GM23338 (cell line): ENCODE results near the gene PTS. TPM values are rescaled to one million over a fixed set of nuclear protein-coding genes. Genes with fewer than 3 reads are reported as not detected.

Experiments used
- ATAC-seq: fragments of 200-7000 bp; cut with Tn5 transposase; 3 replicates; pipeline ENCODE4 v1.9.1; 2020
- DNase-seq: peaks from one replicate; pipeline ENCODE4 v3.0.0-alpha.2; 2015; ENCODE audit warnings: low spot score
- H2AFZ ChIP-seq: fragments of 200-600 bp; sonication (generic); 2 replicates; pipeline ENCODE4 v1.8.0; 2016; ENCODE audit warnings: antibody characterized with exemption, mild to moderate bottlenecking, moderate library complexity
- H3F3A ChIP-seq: fragments of 200-600 bp; sonication (generic); replicated peaks from 2 replicates; pipeline ENCODE4 v1.8.0; 2017; ENCODE audit warnings: antibody characterized with exemption, mixed run types, low read depth
- H3K27ac ChIP-seq: fragments of 200-600 bp; sonication (generic); 2 replicates; pipeline ENCODE4 v1.6.1; 2016; ENCODE audit warnings: low read depth
- H3K27me3 ChIP-seq: fragments of 200-600 bp; sonication (generic); 2 replicates; pipeline ENCODE4 v1.8.0; 2016; ENCODE audit warnings: mild to moderate bottlenecking, mixed run types, moderate library complexity; ENCODE audit not compliant: insufficient read depth
- H3K36me3 ChIP-seq: fragments of 200-600 bp; sonication (generic); 2 replicates; pipeline ENCODE4 v1.8.0; 2016; ENCODE audit warnings: mild to moderate bottlenecking; ENCODE audit not compliant: insufficient read depth
- H3K4me1 ChIP-seq: fragments of 200-600 bp; sonication (generic); 2 replicates; pipeline ENCODE4 v1.8.0; 2016; ENCODE audit warnings: mild to moderate bottlenecking, moderate library complexity; ENCODE audit not compliant: insufficient read depth
- H3K4me2 ChIP-seq: fragments of 200-600 bp; sonication (generic); 2 replicates; pipeline ENCODE4 v1.7.1; 2017; ENCODE audit warnings: mixed run types
- H3K4me3 ChIP-seq: fragments of 200-600 bp; sonication (generic); 2 replicates; pipeline ENCODE4 v1.6.1; 2016; ENCODE audit warnings: mixed run types
- H3K79me2 ChIP-seq: fragments of 200-600 bp; sonication (generic); replicated peaks from 2 replicates; pipeline ENCODE4 v1.8.0; 2017; ENCODE audit warnings: mild to moderate bottlenecking; ENCODE audit not compliant: insufficient read depth
- H3K9me2 ChIP-seq: fragments of 200-600 bp; sonication (generic); 2 replicates; pipeline ENCODE4 v1.8.0; 2017; ENCODE audit not compliant: insufficient read depth
- H4K20me1 ChIP-seq: fragments of 200-600 bp; sonication (generic); replicated peaks from 2 replicates; pipeline ENCODE4 v1.8.0; 2017; ENCODE audit warnings: mild to moderate bottlenecking; ENCODE audit not compliant: insufficient read depth
- H3K27ac Mint-ChIP-seq: 2 replicates; pipeline ENCODE4 v1.8.0; 2020; ENCODE audit warnings: inconsistent platforms, mild to moderate bottlenecking, moderate library complexity, mixed read lengths
- H3K27me3 Mint-ChIP-seq: 3 replicates; pipeline ENCODE4 v1.8.0; 2022; ENCODE audit warnings: low read depth, mild to moderate bottlenecking, moderate library complexity, mixed read lengths, inconsistent platforms; ENCODE audit not compliant: insufficient read depth, poor library complexity
- H3K36me3 Mint-ChIP-seq: 3 replicates; pipeline ENCODE4 v1.8.0; 2021; ENCODE audit warnings: low read depth, mild to moderate bottlenecking, inconsistent platforms, moderate library complexity, mixed read lengths
- H3K4me1 Mint-ChIP-seq: 3 replicates; pipeline ENCODE4 v1.8.0; 2020; ENCODE audit warnings: mild to moderate bottlenecking, inconsistent platforms, mixed read lengths
- H3K4me3 Mint-ChIP-seq: 3 replicates; pipeline ENCODE4 v1.8.0; 2021; ENCODE audit warnings: moderate library complexity, mild to moderate bottlenecking, inconsistent platforms, mixed read lengths
- H3K9me3 Mint-ChIP-seq: 3 replicates; pipeline ENCODE4 v1.8.0; 2020; ENCODE audit warnings: moderate library complexity, mild to moderate bottlenecking, inconsistent platforms, mixed read lengths
- POLR2AphosphoS5 ChIP-seq: IDR thresholded peaks from 2 replicates; pipeline ENCODE4 v1.6.1; 2016; ENCODE audit warnings: antibody characterized with exemption, low read depth
- polyA plus RNA-seq: library from polyadenylated mRNA; unstranded; fragments of >200 nt; fragmentation: Nextera tagmentation; extraction: Ambion mirVana; gene quantifications from 2 replicates; pipeline ENCODE4 v1.2.1, GENCODE V29; 2016
- small RNA-seq: library from RNA; depleted of rRNA; stranded (forward); fragments of <200 nt; gene quantifications from one replicate; pipeline ENCODE3, GENCODE V24; 2014; ENCODE audit warnings: low replicate concordance
- total RNA-seq: library from RNA; depleted of rRNA; stranded (reverse); fragments of >200 nt; shearing (Covaris generic); gene quantifications from 2 replicates; pipeline ENCODE4 v1.2.3, GENCODE V29; 2014; rRNA removed

PTS gene
- total and polyA plus RNA-seq, 2 experiments from 2014 or later: 19.9 to 85.5 TPM

DNA sequence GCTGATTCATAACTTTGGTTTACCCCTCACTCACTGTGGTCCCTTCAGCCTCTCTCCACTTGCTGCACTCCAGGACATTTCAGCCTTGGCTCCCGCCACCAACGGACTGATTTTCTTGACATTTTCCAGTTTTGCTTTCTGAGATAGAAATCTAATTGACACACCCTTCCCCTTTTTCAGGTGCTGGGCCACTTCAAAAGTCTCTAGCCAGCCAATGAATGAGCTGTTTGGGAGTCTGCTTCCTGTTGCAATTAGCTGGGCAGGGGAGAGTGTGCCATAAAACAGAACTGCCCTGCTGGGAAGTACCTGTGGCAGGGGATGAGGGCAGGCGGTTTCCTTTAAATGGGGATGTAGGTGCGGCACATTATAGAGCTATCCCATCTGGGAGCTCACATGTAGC, 55.5 kb downstream of the PTS start:
- peaks cover 17% of the 10 kb centered on the region for H3K27me3 Mint-ChIP-seq
- H3K36me3 ChIP-seq: no peaks in the 10 kb centered on the region
- no peak for ATAC-seq
- H3K9me3 Mint-ChIP-seq: no peaks in the 10 kb centered on the region
- no peaks in the 10 kb centered on the region; the same call in 1 of the 2 replicates for H3K4me1 ChIP-seq
- H3K79me2 ChIP-seq: no peaks in the 10 kb centered on the region
- H3K4me3 Mint-ChIP-seq: no peak overlapping the region
- no peaks in the 10 kb centered on the region for H3K9me2 ChIP-seq
- TF ChIP-seq POLR2AphosphoS5: no peak
- no peaks in the 10 kb centered on the region for H3K27me3 ChIP-seq
- no peaks in the 10 kb centered on the region for H4K20me1 ChIP-seq
- no peaks in the 10 kb centered on the region for H3K36me3 Mint-ChIP-seq
- no peak overlapping the region for H3K4me3 ChIP-seq
- H2AFZ ChIP-seq: no peak overlapping the region
- no peak overlapping the region for H3K27ac ChIP-seq
- H3K4me2 ChIP-seq: no peak overlapping the region
- no peak for DNase-seq
- no peaks in the 10 kb centered on the region for H3F3A ChIP-seq
- H3K27ac Mint-ChIP-seq: no peak overlapping the region
- H3K4me1 Mint-ChIP-seq: peaks cover 10% of the 10 kb centered on the region

Small RNA genes within 50 kb of the gene (small RNA-seq; reads per million reads assigned to genes)
- not detected for gene MRPS36P4

Other genes starting within 250 kb of the PTS start
- 58.4 and 66.5 TPM in 2 replicates for gene DLAT, start 201.0 kb upstream of the PTS start, total RNA-seq
- gene DLAT, start 201.0 kb upstream of the PTS start, polyA plus RNA-seq: 25.2 and 31.8 TPM in 2 replicates
- gene PIH1D2, start 152.4 kb upstream of the PTS start, total RNA-seq: 0.16 and 0.80 TPM in 2 replicates
- gene PIH1D2, start 152.4 kb upstream of the PTS start, polyA plus RNA-seq: 0.89 and 1.4 TPM in 2 replicates
- 14.6 and 18.5 TPM in 2 replicates for gene NKAPD1, start 152.1 kb upstream of the PTS start, total RNA-seq
- gene NKAPD1, start 152.1 kb upstream of the PTS start, polyA plus RNA-seq: 36.3 and 40.6 TPM in 2 replicates
- gene TIMM8B, start 139.7 kb upstream of the PTS start, total RNA-seq: 52.4 and 53.9 TPM in 2 replicates
- gene TIMM8B, start 139.7 kb upstream of the PTS start, polyA plus RNA-seq: 251 and 281 TPM in 2 replicates
- 127 and 157 TPM in 2 replicates for gene SDHD, start 139.6 kb upstream of the PTS start, total RNA-seq
- 149 and 163 TPM in 2 replicates for gene SDHD, start 139.6 kb upstream of the PTS start, polyA plus RNA-seq
- gene IL18, start 62.3 kb upstream of the PTS start, total RNA-seq: 0.28 and 3.5 TPM in 2 replicates
- gene IL18, start 62.3 kb upstream of the PTS start, polyA plus RNA-seq: 1.7 and 1.8 TPM in 2 replicates
- gene TEX12, start 59.1 kb upstream of the PTS start, total RNA-seq: 0.35 TPM in 1 of 2 replicates, not detected in the other
- 1.1 TPM in 1 of 2 replicates, not detected in the other for gene TEX12, start 59.1 kb upstream of the PTS start, polyA plus RNA-seq
- 0.63 and 1.4 TPM in 2 replicates for gene BCO2, start 50.9 kb upstream of the PTS start, total RNA-seq
- gene BCO2, start 50.9 kb upstream of the PTS start, polyA plus RNA-seq: 0.59 and 1.1 TPM in 2 replicates
- not detected in 2 replicates for gene PLET1, start 34.4 kb downstream of the PTS start, total RNA-seq
- gene PLET1, start 34.4 kb downstream of the PTS start, polyA plus RNA-seq: not detected in 2 replicates